ENCODE measurements around the gene UBR4. TPM values are rescaled to one million over a fixed set of nuclear protein-coding genes. Genes with fewer than 3 reads are reported as not detected.

Gene UBR4
- total RNA-seq, 1 donor from 2014 or later: 73.6 TPM

DNA sequence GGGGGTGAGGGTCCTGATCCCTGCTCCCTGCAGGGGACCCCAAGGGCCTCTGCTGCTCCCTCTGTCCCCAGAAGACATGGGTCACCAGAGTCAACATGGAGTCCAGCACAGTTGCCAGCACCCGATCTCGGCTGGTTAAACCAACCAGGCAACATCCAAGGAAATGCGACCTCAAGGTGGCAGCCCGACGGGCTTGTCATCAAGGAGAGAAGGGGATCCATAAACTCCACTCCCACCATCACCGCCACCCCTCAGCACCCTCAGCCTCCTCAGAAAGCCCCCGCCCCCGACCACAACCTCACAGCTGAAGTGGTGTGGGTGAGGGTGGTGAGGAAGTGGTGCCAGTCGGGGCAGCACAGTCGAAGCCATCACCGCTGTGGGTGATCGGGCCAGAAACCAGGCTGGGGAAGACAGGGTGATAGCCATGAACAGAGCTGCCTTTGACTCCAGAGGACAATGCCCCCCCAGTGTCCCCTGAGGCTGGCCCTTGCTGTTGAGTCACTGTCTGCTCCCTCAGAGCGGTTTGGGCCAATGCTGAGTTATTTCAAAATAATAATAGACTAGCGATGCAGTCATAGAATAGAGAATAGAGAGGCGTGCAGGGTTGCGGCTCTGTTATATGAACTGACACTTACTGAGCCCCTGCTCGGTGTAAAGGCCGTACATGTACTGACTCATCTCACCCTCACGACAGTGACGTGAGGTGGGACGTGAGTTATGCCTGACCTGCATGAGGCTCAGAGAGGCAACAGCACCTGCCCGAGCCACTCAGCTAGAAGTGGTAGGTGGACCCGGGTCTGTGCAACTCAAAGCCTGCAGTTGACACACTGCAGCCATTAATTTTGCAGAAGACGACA, 164.9 kb downstream of the UBR4 start:
- Histone ChIP-seq H3K9ac (ENCODE audit: low read depth in 1 of 3, low read length in 3 of 3) (no peak overlapping the region), H3K36me3 (ENCODE audit: control insufficient read depth in 3 of 3, insufficient read depth in 3 of 3, low read length in 3 of 3) (no peaks in the 10 kb centered on the region), H3K27me3 (ENCODE audit: control insufficient read depth in 3 of 3, insufficient read depth in 3 of 3, low read length in 3 of 3) (peaks cover 29 to 66% (median 32%) of the 10 kb centered on the region in 3 donors), H3K4me3 (ENCODE audit: low read length in 3 of 3) (no peak overlapping the region), H3K9me3 (ENCODE audit: control insufficient read depth in 3 of 3, low read length in 3 of 3) (no peaks in the 10 kb centered on the region), H3K27ac (ENCODE audit: low read depth, low read length) (no peak overlapping the region), H3K4me1 (ENCODE audit: control insufficient read depth in 3 of 3, insufficient read depth in 3 of 3, low read length in 3 of 3) (no peaks in the 10 kb centered on the region)

DNA sequence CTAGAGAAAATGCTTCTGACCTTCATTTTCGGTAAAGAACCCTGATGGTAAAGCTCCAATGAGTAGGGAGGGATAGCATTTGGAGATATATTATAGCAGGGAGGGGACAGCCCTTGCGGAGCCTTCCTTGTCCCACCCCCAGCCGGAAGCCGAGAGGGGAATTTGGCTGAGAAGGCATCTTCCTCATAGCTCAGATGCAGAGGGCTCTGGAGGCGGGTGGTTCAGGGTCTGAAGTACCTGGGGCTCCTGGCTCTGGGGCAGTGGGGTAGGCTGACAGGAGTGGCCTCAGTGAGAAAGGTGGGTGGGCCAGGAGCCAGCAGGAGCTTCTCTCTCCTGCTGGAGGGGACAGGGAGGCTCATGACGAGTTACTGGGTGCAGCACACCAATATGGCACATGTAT, 165.6 kb downstream of the UBR4 start:
- no peaks in the 10 kb centered on the region for H3K36me3 ChIP-seq (ENCODE audit: control insufficient read depth in 3 of 3, insufficient read depth in 3 of 3, low read length in 3 of 3)
- no peaks in the 10 kb centered on the region for H3K4me1 ChIP-seq (ENCODE audit: control insufficient read depth in 3 of 3, insufficient read depth in 3 of 3, low read length in 3 of 3)
- H3K27ac ChIP-seq (ENCODE audit: low read depth, low read length): no peak overlapping the region
- H3K4me3 ChIP-seq (ENCODE audit: low read length in 3 of 3): no peak overlapping the region
- peaks cover 30 to 67% (median 32%) of the 10 kb centered on the region in 3 donors for H3K27me3 ChIP-seq (ENCODE audit: control insufficient read depth in 3 of 3, insufficient read depth in 3 of 3, low read length in 3 of 3)
- no peak overlapping the region for H3K9ac ChIP-seq (ENCODE audit: low read depth in 1 of 3, low read length in 3 of 3)
- no peaks in the 10 kb centered on the region for H3K9me3 ChIP-seq (ENCODE audit: control insufficient read depth in 3 of 3, low read length in 3 of 3)

DNA sequence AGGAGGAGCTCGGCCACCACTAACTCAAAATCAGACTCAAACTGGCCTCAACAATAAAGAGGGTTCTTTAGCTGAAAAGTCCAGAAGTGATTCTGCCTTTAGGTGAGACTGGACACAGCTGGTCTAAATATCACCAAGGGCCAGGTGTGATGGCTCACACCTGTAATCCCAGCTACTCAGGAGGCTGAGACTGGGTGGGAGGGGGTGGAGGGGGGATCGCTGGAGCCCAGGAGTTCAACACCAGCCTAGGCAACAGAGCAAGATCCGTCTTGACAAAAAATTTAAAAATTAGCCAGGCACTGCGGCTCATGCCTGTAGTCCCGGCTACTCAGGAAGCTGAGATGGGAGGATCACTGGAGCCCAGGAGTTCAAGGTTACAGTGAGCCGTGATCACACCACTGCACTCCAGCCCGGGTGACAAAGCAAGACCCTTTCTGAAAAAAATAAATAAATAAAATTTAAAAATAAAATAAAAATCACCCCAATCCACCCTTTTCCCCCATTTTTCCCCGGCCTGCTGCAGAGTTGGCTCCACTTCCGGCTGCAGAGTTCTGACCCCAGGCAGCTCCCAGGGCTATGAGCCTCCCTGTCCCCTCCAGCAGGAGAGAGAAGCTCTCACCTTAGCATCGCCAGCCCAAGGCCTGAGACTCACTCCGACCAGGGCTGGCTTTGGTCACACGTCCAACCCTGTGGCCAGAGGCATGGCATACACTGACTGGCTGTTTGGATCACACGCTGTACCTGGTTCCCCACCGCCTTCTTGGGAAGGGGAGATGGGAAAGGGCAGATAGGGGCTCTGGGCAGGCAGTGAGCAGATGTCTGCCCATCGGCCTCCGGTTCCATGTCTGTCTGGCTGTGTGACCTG, 166.3 kb downstream of the UBR4 start:
- no peak overlapping the region for H3K27ac ChIP-seq (ENCODE audit: low read depth, low read length)
- peaks cover 25 to 62% (median 30%) of the 10 kb centered on the region in 3 donors for H3K27me3 ChIP-seq (ENCODE audit: control insufficient read depth in 3 of 3, insufficient read depth in 3 of 3, low read length in 3 of 3)
- H3K9ac ChIP-seq (ENCODE audit: low read depth in 1 of 3, low read length in 3 of 3): no peak overlapping the region
- H3K9me3 ChIP-seq (ENCODE audit: control insufficient read depth in 3 of 3, low read length in 3 of 3): no peaks in the 10 kb centered on the region
- H3K36me3 ChIP-seq (ENCODE audit: control insufficient read depth in 3 of 3, insufficient read depth in 3 of 3, low read length in 3 of 3): no peaks in the 10 kb centered on the region
- no peaks in the 10 kb centered on the region for H3K4me1 ChIP-seq (ENCODE audit: control insufficient read depth in 3 of 3, insufficient read depth in 3 of 3, low read length in 3 of 3)
- no peak overlapping the region for H3K4me3 ChIP-seq (ENCODE audit: low read length in 3 of 3)

DNA sequence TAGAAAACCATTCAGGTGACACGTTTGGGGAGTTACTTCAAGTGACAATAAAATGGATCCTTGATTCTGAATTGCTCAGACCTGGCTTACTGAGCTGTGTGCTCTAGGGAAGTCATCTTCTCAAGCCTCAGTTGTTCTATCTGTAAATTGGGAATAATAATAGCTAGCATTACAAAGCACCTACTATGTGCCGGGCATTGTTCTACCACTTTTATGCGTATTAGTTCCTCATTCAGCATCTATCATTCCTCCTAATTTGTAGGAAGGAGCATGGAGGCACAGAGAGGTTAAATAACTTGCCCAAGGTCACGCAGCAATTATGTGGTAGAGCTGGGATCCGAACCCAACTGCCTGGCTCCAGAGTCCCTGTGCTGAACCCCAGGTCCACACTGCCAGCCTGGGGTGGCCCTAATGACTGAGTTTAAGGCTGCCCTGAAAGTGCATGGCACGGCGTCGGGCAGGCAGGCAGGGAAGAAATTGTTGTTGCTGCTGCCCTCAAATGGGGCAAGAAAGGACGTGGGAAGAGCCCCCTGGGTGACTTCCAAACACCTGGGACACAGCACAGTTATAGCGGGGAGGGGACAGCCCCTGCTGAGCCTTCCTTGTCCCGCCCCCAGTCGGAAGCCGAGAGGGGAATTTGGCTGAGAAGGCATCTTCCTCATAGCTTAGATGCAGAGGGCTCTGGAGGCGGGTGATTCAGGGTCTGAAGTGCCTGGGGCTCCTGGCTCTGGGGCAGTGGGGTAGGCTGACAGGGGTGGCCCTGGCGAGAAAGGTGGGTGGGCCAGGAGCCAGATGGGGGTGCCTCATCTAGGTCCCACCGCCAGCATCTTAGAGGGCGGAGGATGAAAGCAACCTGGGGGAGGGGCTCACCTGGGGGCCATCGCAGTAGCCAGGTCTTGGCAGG, 167.1 kb downstream of the UBR4 start:
- Histone ChIP-seq H3K27ac (ENCODE audit: low read depth, low read length) (no peak overlapping the region), H3K9ac (ENCODE audit: low read depth in 1 of 3, low read length in 3 of 3) (no peak overlapping the region), H3K9me3 (ENCODE audit: control insufficient read depth in 3 of 3, low read length in 3 of 3) (no peaks in the 10 kb centered on the region), H3K27me3 (ENCODE audit: control insufficient read depth in 3 of 3, insufficient read depth in 3 of 3, low read length in 3 of 3) (peaks cover 32 to 61% (median 39%) of the 10 kb centered on the region in 3 donors), H3K4me3 (ENCODE audit: low read length in 3 of 3) (no peak overlapping the region), H3K36me3 (ENCODE audit: control insufficient read depth in 3 of 3, insufficient read depth in 3 of 3, low read length in 3 of 3) (no peaks in the 10 kb centered on the region), H3K4me1 (ENCODE audit: control insufficient read depth in 3 of 3, insufficient read depth in 3 of 3, low read length in 3 of 3) (no peaks in the 10 kb centered on the region)

DNA sequence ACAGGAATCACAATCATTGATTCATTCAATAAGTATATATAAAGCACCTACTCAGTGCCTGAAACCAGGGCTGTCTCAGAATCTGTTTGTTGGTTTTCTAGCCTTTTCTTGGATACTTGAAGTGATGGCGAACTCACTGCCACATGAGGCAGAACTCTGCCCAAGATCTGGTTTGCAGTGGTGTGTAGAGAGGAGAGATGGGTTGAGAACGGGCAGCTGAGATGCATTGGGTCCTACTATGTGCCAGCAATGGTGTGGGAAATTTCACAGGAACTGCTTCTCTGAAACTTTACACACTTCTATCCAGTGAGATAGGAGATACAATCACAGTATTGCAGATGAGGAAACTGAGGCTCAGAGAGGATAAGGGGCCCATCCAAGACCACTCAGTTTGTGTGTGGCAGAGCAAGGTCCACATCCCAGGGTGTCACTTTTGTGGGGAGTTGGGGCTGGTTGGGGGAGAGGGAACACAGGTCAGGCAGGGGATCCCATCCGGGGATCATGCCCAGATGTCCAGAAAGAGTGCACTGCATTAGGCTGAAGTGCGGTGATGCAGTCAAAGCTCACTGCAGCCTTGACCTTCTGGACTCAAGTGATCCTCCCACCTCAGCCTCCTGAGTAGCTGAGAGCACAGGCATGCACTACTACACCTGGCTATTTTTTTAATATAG, 169.9 kb downstream of the UBR4 start:
- peaks cover 28 to 51% (median 46%) of the 10 kb centered on the region in 3 donors for H3K27me3 ChIP-seq (ENCODE audit: control insufficient read depth in 3 of 3, insufficient read depth in 3 of 3, low read length in 3 of 3)
- H3K9me3 ChIP-seq (ENCODE audit: control insufficient read depth in 3 of 3, low read length in 3 of 3): no peaks in the 10 kb centered on the region
- no peaks in the 10 kb centered on the region for H3K36me3 ChIP-seq (ENCODE audit: control insufficient read depth in 3 of 3, insufficient read depth in 3 of 3, low read length in 3 of 3)
- no peak overlapping the region for H3K9ac ChIP-seq (ENCODE audit: low read depth in 1 of 3, low read length in 3 of 3)
- no peak overlapping the region for H3K27ac ChIP-seq (ENCODE audit: low read depth, low read length)
- H3K4me3 ChIP-seq (ENCODE audit: low read length in 3 of 3): no peak overlapping the region
- peaks cover 2 to 7% (median 4%) of the 10 kb centered on the region in 3 donors for H3K4me1 ChIP-seq (ENCODE audit: control insufficient read depth in 3 of 3, insufficient read depth in 3 of 3, low read length in 3 of 3)

DNA sequence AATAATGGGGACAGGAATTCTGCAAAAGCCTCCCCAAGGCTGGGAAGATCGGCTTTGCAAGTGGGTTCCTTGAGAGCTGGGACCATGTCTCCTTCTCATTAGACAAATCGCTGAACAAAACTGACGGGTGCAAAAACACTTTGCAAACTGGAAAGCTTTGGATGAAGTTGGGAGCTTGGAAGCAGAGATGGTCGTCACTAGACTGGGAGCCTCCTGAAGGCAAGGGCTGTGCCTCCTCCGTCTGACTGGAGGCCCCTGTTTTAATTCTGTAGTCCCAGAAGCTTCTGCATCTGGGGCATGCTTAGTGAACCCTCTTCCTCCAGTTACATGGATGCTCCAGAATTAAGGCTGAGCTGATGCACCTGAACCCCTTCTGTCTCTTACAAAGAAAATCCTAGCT, 171.3 kb downstream of the UBR4 start:
- no peaks in the 10 kb centered on the region for H3K36me3 ChIP-seq (ENCODE audit: control insufficient read depth in 3 of 3, insufficient read depth in 3 of 3, low read length in 3 of 3)

DNA sequence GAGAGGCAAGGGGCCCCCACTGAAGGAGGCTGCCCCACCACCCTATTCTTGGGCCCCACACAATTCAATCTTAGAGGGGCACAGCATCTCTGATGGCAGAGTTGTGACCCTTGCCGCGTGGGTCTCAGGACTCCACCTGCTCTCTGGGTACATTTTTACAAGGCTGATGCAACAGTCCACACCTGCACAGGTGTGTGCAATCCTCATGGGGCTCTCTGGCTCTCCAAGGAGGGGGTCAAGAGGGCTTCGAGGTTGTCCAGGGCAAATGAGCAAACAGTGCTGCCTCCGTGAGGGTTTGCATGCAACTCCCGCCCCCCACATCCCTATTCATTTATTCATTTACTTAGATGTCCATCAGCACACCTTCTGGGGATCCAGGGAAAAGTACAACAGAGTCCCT, 172.0 kb downstream of the UBR4 start:
- H3K36me3 ChIP-seq (ENCODE audit: control insufficient read depth in 3 of 3, insufficient read depth in 3 of 3, low read length in 3 of 3): no peaks in the 10 kb centered on the region
- peaks cover 17 to 43% (median 42%) of the 10 kb centered on the region in 3 donors for H3K27me3 ChIP-seq (ENCODE audit: control insufficient read depth in 3 of 3, insufficient read depth in 3 of 3, low read length in 3 of 3)
- H3K4me3 ChIP-seq (ENCODE audit: low read length in 3 of 3): no peak overlapping the region
- H3K9me3 ChIP-seq (ENCODE audit: control insufficient read depth in 3 of 3, low read length in 3 of 3): no peaks in the 10 kb centered on the region
- no peak overlapping the region for H3K27ac ChIP-seq (ENCODE audit: low read depth, low read length)
- H3K4me1 ChIP-seq (ENCODE audit: control insufficient read depth in 3 of 3, insufficient read depth in 3 of 3, low read length in 3 of 3): peaks cover 2 to 7% (median 4%) of the 10 kb centered on the region in 3 donors
- H3K9ac ChIP-seq (ENCODE audit: low read depth in 1 of 3, low read length in 3 of 3): no peak overlapping the region

More for the DNA sequence above, 171.3 kb downstream of the UBR4 start:
- H3K9ac ChIP-seq (ENCODE audit: low read depth in 1 of 3, low read length in 3 of 3): no peak overlapping the region
- no peak overlapping the region for H3K27ac ChIP-seq (ENCODE audit: low read depth, low read length)
- peaks cover 2 to 7% (median 4%) of the 10 kb centered on the region in 3 donors for H3K4me1 ChIP-seq (ENCODE audit: control insufficient read depth in 3 of 3, insufficient read depth in 3 of 3, low read length in 3 of 3)
- peaks cover 19 to 45% (median 42%) of the 10 kb centered on the region in 3 donors for H3K27me3 ChIP-seq (ENCODE audit: control insufficient read depth in 3 of 3, insufficient read depth in 3 of 3, low read length in 3 of 3)
- no peaks in the 10 kb centered on the region for H3K9me3 ChIP-seq (ENCODE audit: control insufficient read depth in 3 of 3, low read length in 3 of 3)
- no peak overlapping the region for H3K4me3 ChIP-seq (ENCODE audit: low read length in 3 of 3)

DNA sequence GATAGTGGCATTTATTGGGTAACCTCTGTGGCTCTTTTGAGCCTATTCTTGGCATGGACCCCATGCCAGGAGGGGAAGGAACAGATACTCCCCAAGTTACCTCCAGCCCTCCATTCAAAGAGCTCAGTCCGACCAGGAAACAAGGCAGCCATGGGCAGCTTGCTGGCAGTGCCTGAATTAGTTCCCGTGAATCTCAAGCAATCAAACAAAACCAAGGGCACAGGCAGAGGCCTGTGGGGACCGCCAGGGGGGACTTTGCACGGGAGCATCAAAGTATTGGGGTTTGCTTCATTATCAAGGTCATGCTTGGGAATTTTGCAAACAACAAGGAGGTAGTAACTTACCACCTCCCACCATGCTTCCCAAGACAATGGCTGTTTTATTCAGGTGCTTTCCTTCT, 172.4 kb downstream of the UBR4 start:
- peaks cover 2 to 7% (median 4%) of the 10 kb centered on the region in 3 donors for H3K4me1 ChIP-seq (ENCODE audit: control insufficient read depth in 3 of 3, insufficient read depth in 3 of 3, low read length in 3 of 3)
- peaks cover 13 to 41% (median 39%) of the 10 kb centered on the region in 3 donors for H3K27me3 ChIP-seq (ENCODE audit: control insufficient read depth in 3 of 3, insufficient read depth in 3 of 3, low read length in 3 of 3)

More for the DNA sequence above, 172.4 kb downstream of the UBR4 start:
- Histone ChIP-seq H3K9ac (ENCODE audit: low read depth in 1 of 3, low read length in 3 of 3) (no peak overlapping the region), H3K27ac (ENCODE audit: low read depth, low read length) (no peak overlapping the region), H3K4me3 (ENCODE audit: low read length in 3 of 3) (no peak overlapping the region), H3K9me3 (ENCODE audit: control insufficient read depth in 3 of 3, low read length in 3 of 3) (no peaks in the 10 kb centered on the region), H3K36me3 (ENCODE audit: control insufficient read depth in 3 of 3, insufficient read depth in 3 of 3, low read length in 3 of 3) (no peaks in the 10 kb centered on the region)
